HK-2 (cell line): ENCODE data around the gene SCFD2.
"Not testable (repeated sequence)": the region's sequence is repeated elsewhere in the genome, so short reads cannot be mapped to it uniquely, and the experiment has no call there.

Experiments
- DNase-seq: peaks from one replicate; pipeline ENCODE4 v3.0.0-alpha.2; 2018; ENCODE audit not compliant: unreplicated experiment

SCFD2 gene

GRCh38 chr4:52853351-52853750 lies 512.5 kb downstream of the SCFD2 start:
- DNase-seq = no peak

- no peak for DNase-seq
Measured at GRCh38 chr4:52852711-52853110, 513.1 kb downstream of the SCFD2 start.

GRCh38 chr4:52852041-52852440 lies 513.8 kb downstream of the SCFD2 start:
- no peak for DNase-seq

- no peak for DNase-seq
Measured at GRCh38 chr4:52850406-52851124, 515.3 kb downstream of the SCFD2 start.

- no peak for DNase-seq
Measured at GRCh38 chr4:52848254-52848653, 517.6 kb downstream of the SCFD2 start.

GRCh38 chr4:52846502-52846901 lies 519.4 kb downstream of the SCFD2 start:
- DNase-seq = no peak

- DNase-seq = no peak
Measured at GRCh38 chr4:52844596-52844995, 521.3 kb downstream of the SCFD2 start.

- DNase-seq = no peak
Measured at GRCh38 chr4:52843958-52844357, 521.9 kb downstream of the SCFD2 start.

- no peak for DNase-seq
Measured at GRCh38 chr4:52843351-52843750, 522.5 kb downstream of the SCFD2 start.

GRCh38 chr4:52842792-52843191 lies 523.1 kb downstream of the SCFD2 start:
- DNase-seq = no peak

GRCh38 chr4:52841682-52842456 lies 524.0 kb downstream of the SCFD2 start:
- no peak for DNase-seq

- no peak for DNase-seq
Measured at GRCh38 chr4:52840531-52841370, 525.1 kb downstream of the SCFD2 start.

- no peak for DNase-seq
Measured at GRCh38 chr4:52838729-52839586, 526.9 kb downstream of the SCFD2 start.

- DNase-seq = peak; percentile 68
Measured at GRCh38 chr4:52837716-52838558, 527.9 kb downstream of the SCFD2 start.

- no peak for DNase-seq
Measured at GRCh38 chr4:52836678-52837077, 529.2 kb downstream of the SCFD2 start.

GRCh38 chr4:52836120-52836519 lies 529.7 kb downstream of the SCFD2 start:
- no peak for DNase-seq

GRCh38 chr4:52834641-52835456 lies 531.0 kb downstream of the SCFD2 start:
- not testable (repeated sequence) for DNase-seq

GRCh38 chr4:52833941-52834525 lies 531.8 kb downstream of the SCFD2 start:
- no peak for DNase-seq

GRCh38 chr4:52825460-52826090 lies 540.3 kb downstream of the SCFD2 start:
- peak; percentile 38 for DNase-seq
